ENCODE data around the gene SLC25A38. TPM values are rescaled to one million over a fixed set of nuclear protein-coding genes. Genes with fewer than 3 reads are reported as not detected.

Gene SLC25A38
- total RNA-seq, 1 donor from 2014 or later, result 34.4 TPM

DNA sequence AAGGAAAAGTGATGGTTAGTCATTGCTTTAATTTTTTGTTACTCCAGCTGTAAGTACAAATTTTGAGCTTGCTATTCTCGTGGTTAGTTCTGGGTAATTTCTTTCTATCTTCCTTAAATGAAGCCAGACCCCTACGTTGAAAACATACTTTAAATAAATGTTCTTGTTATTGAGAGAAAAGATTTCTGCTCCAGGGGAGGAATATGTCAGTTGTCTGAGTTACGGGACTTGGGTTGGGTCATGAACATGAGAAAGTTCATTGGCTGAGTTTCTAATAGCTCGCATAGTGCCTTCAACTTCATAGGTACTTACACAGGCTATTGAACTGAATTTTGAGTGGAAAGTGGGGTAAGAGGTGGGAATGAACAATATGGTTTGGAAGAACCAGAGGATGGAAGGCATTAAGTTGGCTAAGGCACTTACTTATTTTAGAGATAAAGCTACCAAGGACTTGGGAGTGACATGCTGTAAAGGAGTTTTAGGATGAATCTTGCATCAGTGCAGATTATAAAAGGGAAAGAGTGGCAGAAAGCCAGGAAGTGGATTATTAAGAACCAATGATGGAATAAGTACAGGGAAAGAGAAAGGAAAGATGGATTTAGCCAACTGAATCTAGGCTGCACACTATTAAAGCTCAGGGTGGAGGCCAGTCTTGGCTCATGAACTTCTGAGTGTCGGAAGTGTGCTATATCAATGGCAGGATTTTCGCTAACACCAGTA, 24.8 kb downstream of the SLC25A38 start:
- DNase-seq (ENCODE audit: low read depth) (no peak), FAIRE-seq (no peak)
- H3K9me3 Mint-ChIP-seq (ENCODE audit: unreplicated experiment), result no peaks in the 10 kb centered on the region
- H3K4me3 ChIP-seq (ENCODE audit: insufficient read depth, low read depth, low read length), result peak overlapping the region; percentile 99
- peak overlapping the region; percentile 93 for H3K4me3 Mint-ChIP-seq (ENCODE audit: unreplicated experiment)
- no peaks in the 10 kb centered on the region for H3K9me3 ChIP-seq (ENCODE audit: insufficient read depth, low read depth, low read length)
- H3K27ac Mint-ChIP-seq (ENCODE audit: unreplicated experiment), result peak overlapping the region; percentile 63
- peak overlapping the region; percentile 98 for H3K4me2 ChIP-seq (ENCODE audit: low read length)
- H3K4me1 Mint-ChIP-seq (ENCODE audit: low read depth, unreplicated experiment), result peaks cover 26% of the 10 kb centered on the region
- TF ChIP-seq CTCF (IDR thresholded peaks at IDR 0.05; ENCODE audit: insufficient read depth, low read depth, low read length) (no peak), EZH2 (IDR thresholded peaks at IDR 0.05; ENCODE audit: insufficient read depth, low read length) (no peak)
- H3K79me2 ChIP-seq (ENCODE audit: insufficient read depth, low read length), result peaks cover 48% of the 10 kb centered on the region
- H3K27ac ChIP-seq (ENCODE audit: low read depth, low read length), result no peak overlapping the region
- H2AFZ ChIP-seq (ENCODE audit: low read depth, low read length), result no peak overlapping the region
- peaks cover 20% of the 10 kb centered on the region for H3K4me1 ChIP-seq (ENCODE audit: insufficient read depth, low read length)
- H4K20me1 ChIP-seq (ENCODE audit: insufficient read depth, low read length), result peaks cover 60% of the 10 kb centered on the region
- no peaks in the 10 kb centered on the region for H3K27me3 ChIP-seq (ENCODE audit: insufficient read depth, low read length)
- no peaks in the 10 kb centered on the region for H3K27me3 Mint-ChIP-seq (ENCODE audit: low read depth, unreplicated experiment)
- H3K36me3 Mint-ChIP-seq (ENCODE audit: low read depth, unreplicated experiment), result peaks cover 20% of the 10 kb centered on the region
- peaks cover 46% of the 10 kb centered on the region for H3K36me3 ChIP-seq (ENCODE audit: insufficient read depth, low read length)
- peak overlapping the region; percentile 95 for H3K9ac ChIP-seq (ENCODE audit: low read length)

- Histone ChIP-seq H3K27ac (ENCODE audit: low read depth, low read length) (no peak overlapping the region), H3K9ac (ENCODE audit: low read length) (peak overlapping the region; percentile 95), H2AFZ (ENCODE audit: low read depth, low read length) (no peak overlapping the region), H3K36me3 (ENCODE audit: insufficient read depth, low read length) (peaks cover 54% of the 10 kb centered on the region), H3K4me2 (ENCODE audit: low read length) (peak overlapping the region; percentile 98), H3K4me3 (ENCODE audit: insufficient read depth, low read depth, low read length) (peak overlapping the region; percentile 99), H4K20me1 (ENCODE audit: insufficient read depth, low read length) (peaks cover 68% of the 10 kb centered on the region), H3K79me2 (ENCODE audit: insufficient read depth, low read length) (peaks cover 48% of the 10 kb centered on the region), H3K9me3 (ENCODE audit: insufficient read depth, low read depth, low read length) (no peaks in the 10 kb centered on the region), H3K4me1 (ENCODE audit: insufficient read depth, low read length) (peaks cover 20% of the 10 kb centered on the region), H3K27me3 (ENCODE audit: insufficient read depth, low read length) (no peaks in the 10 kb centered on the region)
- TF ChIP-seq EZH2 (IDR thresholded peaks at IDR 0.05; ENCODE audit: insufficient read depth, low read length), result no peak
- H3K27ac Mint-ChIP-seq (ENCODE audit: unreplicated experiment), result no peak overlapping the region
- peaks cover 28% of the 10 kb centered on the region for H3K4me1 Mint-ChIP-seq (ENCODE audit: low read depth, unreplicated experiment)
- no peaks in the 10 kb centered on the region for H3K27me3 Mint-ChIP-seq (ENCODE audit: low read depth, unreplicated experiment)
- DNase-seq (ENCODE audit: low read depth) (no peak), FAIRE-seq (no peak)
- peak overlapping the region; percentile 93 for H3K4me3 Mint-ChIP-seq (ENCODE audit: unreplicated experiment)
- peaks cover 21% of the 10 kb centered on the region for H3K36me3 Mint-ChIP-seq (ENCODE audit: low read depth, unreplicated experiment)
- H3K9me3 Mint-ChIP-seq (ENCODE audit: unreplicated experiment), result no peaks in the 10 kb centered on the region
These were observed 25.6 kb downstream of the SLC25A38 start for GRCh38 chr3:39408493-39409372.

DNA sequence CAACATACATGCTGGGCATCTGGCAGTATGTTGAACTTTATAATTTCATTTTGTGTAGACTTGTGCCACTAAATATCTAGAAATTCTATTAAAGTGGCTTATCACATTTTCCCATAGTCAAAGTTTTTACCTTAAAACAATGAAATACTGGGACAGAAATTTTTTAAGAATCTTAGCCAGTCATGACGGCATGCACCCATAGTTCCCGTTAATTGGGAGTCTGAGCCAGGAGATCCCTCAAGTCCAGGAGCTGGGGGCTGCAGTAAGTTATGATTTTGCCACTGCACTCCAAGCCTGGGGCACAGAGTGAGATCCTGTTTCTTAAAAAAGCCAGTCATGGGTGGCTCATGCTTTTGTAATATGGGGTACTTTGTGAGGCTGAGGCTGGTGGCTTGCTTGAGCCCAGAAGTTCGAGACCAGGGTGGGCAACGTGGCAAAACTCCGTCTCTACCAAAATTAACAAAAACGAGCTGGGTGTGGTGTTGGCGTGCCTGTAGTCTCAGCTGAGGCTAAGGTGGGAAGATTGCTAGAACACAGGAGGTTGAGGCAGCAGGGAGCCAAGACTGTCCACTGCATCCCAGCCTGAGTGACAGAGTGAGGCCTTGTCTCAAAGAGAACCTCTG, 26.5 kb downstream of the SLC25A38 start:
- no peak for DNase-seq (ENCODE audit: low read depth)
- peaks cover 48% of the 10 kb centered on the region for H3K79me2 ChIP-seq (ENCODE audit: insufficient read depth, low read length)
- peak overlapping the region; percentile 99 for H3K4me3 ChIP-seq (ENCODE audit: insufficient read depth, low read depth, low read length)
- no peaks in the 10 kb centered on the region for H3K27me3 ChIP-seq (ENCODE audit: insufficient read depth, low read length)
- peaks cover 77% of the 10 kb centered on the region for H4K20me1 ChIP-seq (ENCODE audit: insufficient read depth, low read length)
- Mint-ChIP-seq H3K27ac (ENCODE audit: unreplicated experiment) (peak overlapping the region; percentile 81), H3K36me3 (ENCODE audit: low read depth, unreplicated experiment) (peaks cover 22% of the 10 kb centered on the region), H3K4me3 (ENCODE audit: unreplicated experiment) (peak overlapping the region; percentile 93), H3K4me1 (ENCODE audit: low read depth, unreplicated experiment) (peaks cover 29% of the 10 kb centered on the region), H3K27me3 (ENCODE audit: low read depth, unreplicated experiment) (no peaks in the 10 kb centered on the region), H3K9me3 (ENCODE audit: unreplicated experiment) (no peaks in the 10 kb centered on the region)
- no peak for FAIRE-seq
- peaks cover 63% of the 10 kb centered on the region for H3K36me3 ChIP-seq (ENCODE audit: insufficient read depth, low read length)
- H2AFZ ChIP-seq (ENCODE audit: low read depth, low read length), result no peak overlapping the region
- H3K4me2 ChIP-seq (ENCODE audit: low read length), result peak overlapping the region; percentile 98
- H3K27ac ChIP-seq (ENCODE audit: low read depth, low read length), result no peak overlapping the region
- no peaks in the 10 kb centered on the region for H3K9me3 ChIP-seq (ENCODE audit: insufficient read depth, low read depth, low read length)
- H3K4me1 ChIP-seq (ENCODE audit: insufficient read depth, low read length), result peaks cover 20% of the 10 kb centered on the region
- H3K9ac ChIP-seq (ENCODE audit: low read length), result peak overlapping the region; percentile 73
- TF ChIP-seq CTCF (IDR thresholded peaks at IDR 0.05; ENCODE audit: insufficient read depth, low read depth, low read length) (no peak), EZH2 (IDR thresholded peaks at IDR 0.05; ENCODE audit: insufficient read depth, low read length) (no peak)
